Activated naive CD4-positive, alpha-beta T cell treated with anti-CD3 and anti-CD28 coated beads, Interleukin-2, amount 50 U/mL, for 24 hours (primary cell): Measurements from ENCODE around the gene TPO.

ENCODE experiments used
- H3K27ac Mint-ChIP-seq: one replicate; pipeline ENCODE4 v1.8.0; 2021; ENCODE audit warnings: mild to moderate bottlenecking, mixed read lengths
- H3K27me3 Mint-ChIP-seq: one replicate; pipeline ENCODE4 v1.8.0; 2021; ENCODE audit warnings: mixed read lengths
- H3K36me3 Mint-ChIP-seq: one replicate; pipeline ENCODE4 v1.8.0; 2021; ENCODE audit warnings: mixed read lengths
- H3K4me1 Mint-ChIP-seq: one replicate; pipeline ENCODE4 v1.8.0; 2021; ENCODE audit warnings: mixed read lengths
- H3K4me3 Mint-ChIP-seq: one replicate; pipeline ENCODE4 v1.8.0; 2021; ENCODE audit warnings: mild to moderate bottlenecking, mixed read lengths
- H3K9me3 Mint-ChIP-seq: one replicate; pipeline ENCODE4 v1.8.0; 2021; ENCODE audit warnings: mixed read lengths

The TPO gene

GRCh38 chr2:1422716-1423285, 9.5 kb downstream of the TPO start:
- Mint-ChIP-seq H3K4me3 (no peak overlapping the region), H3K9me3 (no peaks in the 10 kb centered on the region), H3K27ac (no peak overlapping the region), H3K27me3 (no peaks in the 10 kb centered on the region), H3K36me3 (no peaks in the 10 kb centered on the region), H3K4me1 (no peaks in the 10 kb centered on the region)

DNA sequence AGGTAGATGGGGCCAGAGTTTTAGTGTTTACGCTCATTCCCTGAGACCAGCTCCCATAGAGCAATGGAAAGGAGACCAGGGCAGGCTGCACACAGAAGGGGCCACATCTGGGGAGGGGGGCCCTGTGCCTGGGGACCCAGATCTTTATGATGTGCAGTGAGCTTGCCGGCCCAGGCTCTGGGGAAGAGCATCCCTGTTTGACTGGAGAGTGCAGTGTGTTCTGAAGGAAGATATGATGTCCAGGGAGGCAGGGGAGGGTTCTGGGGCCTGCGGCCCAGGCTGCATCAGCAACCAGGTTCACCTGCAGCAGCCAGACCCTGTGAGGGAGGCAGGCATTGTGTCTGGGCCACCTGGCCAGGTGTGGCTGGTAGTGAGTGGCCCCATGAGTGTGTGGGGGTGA, 13.8 kb downstream of the TPO start:
- no peaks in the 10 kb centered on the region for H3K36me3 Mint-ChIP-seq
- no peak overlapping the region for H3K4me3 Mint-ChIP-seq
- H3K27me3 Mint-ChIP-seq = no peaks in the 10 kb centered on the region
- no peaks in the 10 kb centered on the region for H3K4me1 Mint-ChIP-seq
- no peak overlapping the region for H3K27ac Mint-ChIP-seq
- no peaks in the 10 kb centered on the region for H3K9me3 Mint-ChIP-seq

DNA sequence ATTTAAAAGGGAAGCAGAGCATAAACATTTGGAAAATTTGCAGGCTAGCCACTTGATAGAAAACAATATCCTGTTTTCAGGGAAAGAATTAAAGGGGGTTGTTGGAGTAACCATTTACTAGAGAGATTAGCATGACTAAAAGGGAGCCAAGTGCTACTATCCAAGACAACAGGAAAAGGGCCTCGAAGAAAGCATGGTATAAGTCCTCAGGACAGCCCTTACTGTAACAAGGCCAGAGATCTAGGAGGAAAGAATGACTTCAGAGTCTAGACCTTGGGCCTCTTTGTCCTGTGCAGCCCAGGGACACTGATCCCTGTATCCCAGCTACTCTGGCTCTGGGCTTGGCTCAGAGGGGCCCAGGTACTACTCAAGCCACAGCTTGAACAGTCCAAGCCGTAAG, 16.6 kb downstream of the TPO start:
- no peaks in the 10 kb centered on the region for H3K27me3 Mint-ChIP-seq
- H3K9me3 Mint-ChIP-seq = no peaks in the 10 kb centered on the region
- no peaks in the 10 kb centered on the region for H3K4me1 Mint-ChIP-seq
- H3K36me3 Mint-ChIP-seq = no peaks in the 10 kb centered on the region
- H3K4me3 Mint-ChIP-seq = no peak overlapping the region
- H3K27ac Mint-ChIP-seq = no peak overlapping the region

DNA sequence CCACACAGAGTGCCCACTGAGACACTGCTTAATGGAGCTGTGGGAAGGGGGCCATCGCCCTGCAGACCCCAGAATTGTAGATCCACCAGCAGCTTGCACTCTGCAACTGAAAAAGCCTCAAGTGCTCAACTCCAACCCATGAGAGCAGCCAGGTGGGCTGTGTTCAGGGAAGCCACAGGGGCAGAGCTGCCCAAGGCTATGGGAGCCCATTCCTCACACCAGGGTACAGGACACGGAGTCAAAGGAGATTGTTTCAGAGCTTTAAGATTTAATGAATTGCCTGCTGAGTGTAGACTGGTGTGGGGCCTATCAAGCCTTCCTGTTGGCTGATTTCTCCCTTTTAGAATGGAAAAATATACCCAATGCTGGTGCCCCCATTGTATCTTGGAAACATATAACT, 17.2 kb downstream of the TPO start:
- Mint-ChIP-seq H3K4me1 (no peaks in the 10 kb centered on the region), H3K27ac (no peak overlapping the region), H3K9me3 (no peaks in the 10 kb centered on the region), H3K27me3 (no peaks in the 10 kb centered on the region), H3K36me3 (no peaks in the 10 kb centered on the region), H3K4me3 (no peak overlapping the region)

- H3K4me1 Mint-ChIP-seq = no peaks in the 10 kb centered on the region
- H3K9me3 Mint-ChIP-seq = no peaks in the 10 kb centered on the region
- no peaks in the 10 kb centered on the region for H3K27me3 Mint-ChIP-seq
- H3K27ac Mint-ChIP-seq = no peak overlapping the region
- no peaks in the 10 kb centered on the region for H3K36me3 Mint-ChIP-seq
- H3K4me3 Mint-ChIP-seq = no peak overlapping the region
Observed at GRCh38 chr2:1431886-1432400, 18.7 kb downstream of the TPO start.

GRCh38 chr2:1432726-1433125, 19.5 kb downstream of the TPO start:
- Mint-ChIP-seq H3K4me3 (no peak overlapping the region), H3K27me3 (no peaks in the 10 kb centered on the region), H3K9me3 (no peaks in the 10 kb centered on the region), H3K27ac (no peak overlapping the region), H3K36me3 (no peaks in the 10 kb centered on the region), H3K4me1 (no peaks in the 10 kb centered on the region)

GRCh38 chr2:1436369-1436768, 23.1 kb downstream of the TPO start:
- no peaks in the 10 kb centered on the region for H3K4me1 Mint-ChIP-seq
- H3K4me3 Mint-ChIP-seq = no peak overlapping the region
- H3K27me3 Mint-ChIP-seq = no peaks in the 10 kb centered on the region
- H3K36me3 Mint-ChIP-seq = no peaks in the 10 kb centered on the region
- H3K9me3 Mint-ChIP-seq = no peaks in the 10 kb centered on the region
- H3K27ac Mint-ChIP-seq = no peak overlapping the region

DNA sequence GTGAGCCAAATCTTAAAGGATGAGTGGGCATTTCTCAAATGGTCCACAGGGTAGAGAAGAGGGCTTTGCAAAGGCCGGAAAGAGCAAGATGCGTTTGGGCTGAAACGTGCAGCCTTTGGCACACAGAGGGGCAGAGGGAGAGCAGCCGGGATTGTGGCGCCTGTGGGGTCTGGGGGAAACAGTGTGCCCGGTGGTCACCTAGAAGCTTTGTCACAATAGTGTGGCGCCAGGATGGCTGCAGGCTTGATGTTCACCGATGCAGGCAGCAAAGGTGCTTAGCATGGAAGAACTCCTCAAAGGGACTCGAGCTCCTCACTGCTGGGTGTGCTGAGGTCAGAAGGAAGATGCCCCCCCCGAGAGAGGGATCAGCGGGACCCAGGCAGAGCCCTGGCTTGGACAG, 23.8 kb downstream of the TPO start:
- Mint-ChIP-seq H3K4me1 (no peaks in the 10 kb centered on the region), H3K4me3 (no peak overlapping the region), H3K9me3 (no peaks in the 10 kb centered on the region), H3K27ac (no peak overlapping the region), H3K27me3 (no peaks in the 10 kb centered on the region), H3K36me3 (no peaks in the 10 kb centered on the region)

DNA sequence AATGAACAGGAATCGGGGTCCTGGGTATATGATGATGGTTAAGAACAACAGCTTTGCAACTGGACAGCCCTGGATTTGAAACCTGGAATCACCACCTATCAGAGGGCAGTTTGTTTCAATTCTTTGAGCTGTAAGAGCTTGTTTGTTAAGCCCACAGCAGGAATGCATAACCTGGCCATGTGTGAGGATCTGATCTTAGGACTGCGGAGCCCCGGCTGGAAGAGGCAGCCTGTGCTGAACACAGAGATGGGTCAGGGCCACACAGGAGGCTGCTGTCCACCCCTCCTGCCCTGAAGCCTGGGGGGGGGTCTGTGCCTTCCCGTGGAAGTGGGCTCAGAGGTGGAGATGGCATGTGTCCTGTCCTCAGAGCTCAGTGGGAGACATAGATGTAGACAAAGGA, 24.3 kb downstream of the TPO start:
- H3K4me1 Mint-ChIP-seq = no peaks in the 10 kb centered on the region
- H3K27ac Mint-ChIP-seq = no peak overlapping the region
- H3K9me3 Mint-ChIP-seq = no peaks in the 10 kb centered on the region
- H3K4me3 Mint-ChIP-seq = no peak overlapping the region
- H3K36me3 Mint-ChIP-seq = no peaks in the 10 kb centered on the region
- H3K27me3 Mint-ChIP-seq = no peaks in the 10 kb centered on the region

- no peaks in the 10 kb centered on the region for H3K27me3 Mint-ChIP-seq
- H3K4me3 Mint-ChIP-seq = no peak overlapping the region
- no peaks in the 10 kb centered on the region for H3K9me3 Mint-ChIP-seq
- no peak overlapping the region for H3K27ac Mint-ChIP-seq
- H3K4me1 Mint-ChIP-seq = no peaks in the 10 kb centered on the region
- no peaks in the 10 kb centered on the region for H3K36me3 Mint-ChIP-seq
Observed at GRCh38 chr2:1438972-1439371, 25.7 kb downstream of the TPO start.

- no peaks in the 10 kb centered on the region for H3K27me3 Mint-ChIP-seq
- no peak overlapping the region for H3K4me3 Mint-ChIP-seq
- no peaks in the 10 kb centered on the region for H3K36me3 Mint-ChIP-seq
- H3K27ac Mint-ChIP-seq = no peak overlapping the region
- H3K4me1 Mint-ChIP-seq = no peaks in the 10 kb centered on the region
- no peaks in the 10 kb centered on the region for H3K9me3 Mint-ChIP-seq
Observed at GRCh38 chr2:1440581-1440980, 27.3 kb downstream of the TPO start.

DNA sequence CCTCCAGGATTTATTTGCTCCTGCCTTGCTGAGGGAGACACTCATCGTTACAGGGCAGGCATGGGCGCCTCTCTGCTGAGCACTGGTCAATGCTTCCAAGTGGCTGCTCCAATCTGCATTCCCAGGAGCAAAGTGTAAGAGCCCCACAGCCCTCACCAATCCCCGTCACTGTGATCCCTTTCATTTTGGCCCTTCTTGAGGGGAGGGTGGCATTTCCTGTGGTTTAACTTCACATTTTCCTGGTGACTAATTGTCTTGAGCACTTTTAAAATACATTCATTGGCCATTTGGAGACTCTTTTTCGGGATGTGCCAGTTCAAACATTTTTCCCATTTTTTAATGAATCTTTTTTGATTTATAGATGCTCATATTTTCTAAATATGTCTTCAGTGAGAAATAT, 33.0 kb downstream of the TPO start:
- Mint-ChIP-seq H3K4me3 (no peak overlapping the region), H3K36me3 (no peaks in the 10 kb centered on the region), H3K27ac (no peak overlapping the region), H3K4me1 (no peaks in the 10 kb centered on the region), H3K27me3 (peaks cover 2% of the 10 kb centered on the region), H3K9me3 (no peaks in the 10 kb centered on the region)

DNA sequence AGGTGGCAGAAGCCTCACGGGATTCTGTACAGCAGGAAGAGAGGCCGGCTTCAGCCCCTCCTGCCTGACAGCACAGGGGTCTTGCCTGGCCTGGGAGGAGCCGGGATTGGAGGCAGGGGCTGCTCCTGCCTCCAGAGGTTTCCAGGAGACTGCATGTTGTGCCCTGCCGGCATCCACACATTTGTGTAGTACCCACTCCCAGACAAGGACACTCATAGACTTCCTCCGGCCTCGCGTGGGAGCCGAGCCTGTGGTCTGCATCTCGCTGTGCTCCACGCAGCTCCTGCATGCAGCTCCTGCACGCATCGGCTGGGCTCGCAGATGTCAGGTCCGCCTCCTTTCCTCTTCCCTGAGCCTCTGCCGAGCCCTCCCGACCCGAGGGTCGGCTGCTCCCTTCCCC, 34.7 kb downstream of the TPO start:
- no peaks in the 10 kb centered on the region for H3K36me3 Mint-ChIP-seq
- H3K4me1 Mint-ChIP-seq = no peaks in the 10 kb centered on the region
- H3K9me3 Mint-ChIP-seq = no peaks in the 10 kb centered on the region
- peaks cover 2% of the 10 kb centered on the region for H3K27me3 Mint-ChIP-seq
- H3K4me3 Mint-ChIP-seq = no peak overlapping the region
- H3K27ac Mint-ChIP-seq = no peak overlapping the region

- Mint-ChIP-seq H3K27ac (no peak overlapping the region), H3K4me1 (no peaks in the 10 kb centered on the region), H3K36me3 (no peaks in the 10 kb centered on the region), H3K4me3 (no peak overlapping the region), H3K9me3 (no peaks in the 10 kb centered on the region), H3K27me3 (peaks cover 2% of the 10 kb centered on the region)
Observed at GRCh38 chr2:1450915-1451314, 37.7 kb downstream of the TPO start.

DNA sequence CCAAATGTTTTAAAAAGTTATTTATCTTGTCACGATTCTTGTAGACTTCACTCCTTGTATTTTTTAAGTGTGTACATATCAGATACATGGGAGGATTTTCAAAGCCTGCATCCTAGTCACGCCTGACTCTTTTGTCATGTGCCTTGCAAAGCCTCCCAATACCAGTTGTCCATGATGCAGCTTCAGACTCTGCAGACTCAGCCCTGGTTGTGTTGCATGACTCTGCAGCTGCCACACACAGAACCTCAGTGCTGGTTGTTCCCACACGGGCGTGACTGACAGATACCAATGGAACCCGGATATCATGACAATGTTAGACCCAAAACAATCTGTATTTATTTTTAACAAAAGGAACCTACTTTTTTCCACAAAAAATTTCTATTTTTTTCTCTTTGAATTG, 38.2 kb downstream of the TPO start:
- H3K9me3 Mint-ChIP-seq = no peaks in the 10 kb centered on the region
- no peak overlapping the region for H3K4me3 Mint-ChIP-seq
- no peaks in the 10 kb centered on the region for H3K4me1 Mint-ChIP-seq
- H3K27me3 Mint-ChIP-seq = peaks cover 2% of the 10 kb centered on the region
- H3K36me3 Mint-ChIP-seq = no peaks in the 10 kb centered on the region
- no peak overlapping the region for H3K27ac Mint-ChIP-seq

DNA sequence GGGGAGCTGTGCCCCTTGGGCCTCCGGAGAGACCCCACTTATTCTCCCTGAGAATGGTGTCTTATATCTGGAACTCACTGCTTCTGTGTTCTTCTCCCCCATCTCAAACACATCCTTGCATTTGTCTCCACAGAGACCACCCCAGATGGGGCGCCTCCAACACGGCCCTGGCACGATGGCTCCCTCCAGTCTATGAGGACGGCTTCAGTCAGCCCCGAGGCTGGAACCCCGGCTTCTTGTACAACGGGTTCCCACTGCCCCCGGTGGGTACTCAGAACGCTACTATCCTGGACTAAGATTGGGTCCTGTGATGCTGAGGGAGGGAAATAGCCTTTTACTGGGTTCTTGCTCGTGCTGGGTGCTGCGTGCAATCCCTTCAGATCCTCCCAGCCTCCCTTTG, 40.3 kb downstream of the TPO start:
- H3K36me3 Mint-ChIP-seq = no peaks in the 10 kb centered on the region
- H3K4me1 Mint-ChIP-seq = no peaks in the 10 kb centered on the region
- no peaks in the 10 kb centered on the region for H3K9me3 Mint-ChIP-seq
- no peak overlapping the region for H3K27ac Mint-ChIP-seq
- no peaks in the 10 kb centered on the region for H3K27me3 Mint-ChIP-seq
- H3K4me3 Mint-ChIP-seq = no peak overlapping the region

- Mint-ChIP-seq H3K27ac (no peak overlapping the region), H3K9me3 (no peaks in the 10 kb centered on the region), H3K36me3 (no peaks in the 10 kb centered on the region), H3K4me3 (no peak overlapping the region), H3K4me1 (no peaks in the 10 kb centered on the region), H3K27me3 (no peaks in the 10 kb centered on the region)
Observed at GRCh38 chr2:1454346-1454745, 41.1 kb downstream of the TPO start.
